ENCODE measurements around the gene CALCOCO1.

GRCh38 chr12:53712059-53712643 is 15.1 kb downstream of the CALCOCO1 start:
- TF ChIP-seq CTCF (IDR thresholded peaks at IDR 0.05; ENCODE audit: poor library complexity) (no peak), EZH2 (IDR thresholded peaks at IDR 0.05; ENCODE audit: borderline replicate concordance) (no peak), EZH2phosphoT487 (IDR thresholded peaks at IDR 0.05; ENCODE audit: low read depth, severe bottlenecking, unreplicated experiment) (no peak)

Measured in hepatocyte (in vitro differentiated cells).